NOMO-1 treated with DMSO at 0.1 percent for 48 hours (cell line): ENCODE results near the gene PHF20.
"Not testable (repeated sequence)": the region's sequence is repeated elsewhere in the genome, so short reads cannot be mapped to it uniquely, and the experiment has no call there.

Source experiments
- DNase-seq: peaks from one replicate; lab custom pipeline; 2025; ENCODE audit not compliant: unreplicated experiment; lab: John Stamatoyannopoulos, UW

PHF20 gene

DNA sequence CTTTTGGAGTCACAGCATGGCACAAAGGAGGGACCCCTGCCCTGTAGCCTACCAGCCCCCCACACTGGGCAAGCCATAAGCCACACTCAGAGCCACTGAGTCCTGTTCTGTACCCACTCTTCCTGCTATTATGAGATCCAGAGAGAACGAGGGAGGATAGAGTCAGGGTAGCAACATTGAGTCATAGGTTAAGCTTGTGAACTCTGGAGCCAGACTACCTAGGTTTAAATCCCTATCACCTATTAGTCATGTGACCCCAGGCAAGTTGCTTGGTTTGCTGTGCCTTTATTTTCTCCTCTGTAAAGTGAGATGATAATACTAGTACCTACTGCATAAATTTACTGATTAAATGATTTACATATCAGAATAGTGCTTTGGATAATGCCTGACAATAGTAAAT is 197.1 kb downstream of the PHF20 start:
- no peak for DNase-seq

DNA sequence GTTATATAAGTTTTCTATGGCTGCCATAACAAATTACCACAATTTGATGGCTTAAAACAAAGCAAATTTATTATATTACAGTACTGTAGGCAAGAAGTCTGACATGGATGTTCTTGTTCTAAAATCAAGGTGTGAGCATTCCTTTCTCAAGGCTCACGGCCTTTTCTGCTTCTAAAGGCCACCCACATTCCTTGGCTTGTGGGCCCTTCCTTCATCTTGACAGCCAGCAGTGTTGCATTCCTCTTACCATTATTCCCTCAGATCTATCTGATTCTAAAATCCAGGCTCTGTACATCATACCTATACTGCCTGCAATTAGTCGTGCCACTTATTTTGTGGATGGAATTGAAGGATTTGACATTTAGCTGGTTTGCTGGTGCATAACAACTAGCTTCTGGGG is 200.2 kb downstream of the PHF20 start:
- DNase-seq = no peak

GRCh38 chr20:35972462-35972861 is 200.6 kb downstream of the PHF20 start:
- DNase-seq = no peak

GRCh38 chr20:35974256-35974655 is 202.4 kb downstream of the PHF20 start:
- no peak for DNase-seq

DNA sequence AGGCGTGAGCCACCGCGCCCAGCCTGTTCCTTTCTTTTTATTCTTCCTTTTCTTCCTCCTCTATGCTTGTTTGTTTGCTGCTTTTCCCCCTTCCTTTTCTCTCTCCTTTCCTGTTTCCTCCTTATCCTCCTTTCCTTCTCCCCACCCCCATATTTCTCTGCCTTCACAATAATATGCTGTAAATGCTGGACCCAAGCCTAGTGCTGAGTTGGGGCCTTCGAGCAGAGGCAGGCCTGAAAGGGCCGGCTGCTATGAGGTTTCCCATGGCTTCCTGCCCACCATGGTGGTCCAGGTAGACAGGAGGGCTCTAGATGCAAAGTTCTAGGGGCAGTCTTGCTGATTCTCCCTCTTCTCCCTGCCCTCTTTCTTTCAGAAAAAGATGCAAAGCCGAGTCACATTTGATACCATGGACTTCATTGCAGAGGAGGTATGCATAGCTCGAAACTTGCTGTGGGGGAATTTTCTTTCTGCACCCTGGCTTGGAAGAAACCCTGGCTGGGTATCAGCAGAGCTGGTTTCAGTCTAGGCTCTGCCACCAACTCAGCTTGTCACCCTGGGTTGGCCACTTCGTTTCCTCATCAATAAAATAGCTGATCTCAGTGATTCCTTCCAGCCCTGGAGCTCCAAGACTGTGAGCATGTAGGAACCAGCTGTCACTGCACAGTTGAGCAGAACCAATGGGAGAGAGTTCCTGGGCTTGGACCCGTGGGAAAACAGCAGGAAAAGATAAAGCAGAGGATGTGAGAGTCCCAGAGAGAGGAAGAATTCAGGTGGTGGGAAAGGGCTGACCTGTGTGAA is 204.0 kb downstream of the PHF20 start:
- DNase-seq = no peak

DNA sequence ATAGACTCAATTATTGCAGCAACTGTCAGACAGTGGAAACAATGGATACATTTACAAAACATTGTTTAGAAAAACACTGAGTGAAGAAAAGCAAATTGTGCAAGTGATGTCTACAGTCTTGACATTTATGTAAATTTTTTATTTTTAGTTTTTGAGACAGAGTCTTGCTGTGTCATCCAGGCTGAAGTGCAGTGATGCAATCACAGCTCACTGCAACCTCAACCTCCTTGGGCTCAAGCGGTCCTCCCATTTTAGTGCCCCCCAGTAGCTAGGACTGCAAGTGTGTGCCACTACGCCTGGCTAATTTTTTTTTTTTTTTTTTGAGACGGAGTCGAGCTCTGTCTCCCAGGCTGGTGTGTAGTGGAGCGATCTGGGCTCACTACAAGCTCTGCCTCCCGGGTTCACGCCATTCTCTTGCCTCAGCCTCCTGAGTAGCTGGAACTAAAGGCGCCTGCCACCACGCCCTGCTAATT is 206.3 kb downstream of the PHF20 start:
- DNase-seq = peak; percentile 82

DNA sequence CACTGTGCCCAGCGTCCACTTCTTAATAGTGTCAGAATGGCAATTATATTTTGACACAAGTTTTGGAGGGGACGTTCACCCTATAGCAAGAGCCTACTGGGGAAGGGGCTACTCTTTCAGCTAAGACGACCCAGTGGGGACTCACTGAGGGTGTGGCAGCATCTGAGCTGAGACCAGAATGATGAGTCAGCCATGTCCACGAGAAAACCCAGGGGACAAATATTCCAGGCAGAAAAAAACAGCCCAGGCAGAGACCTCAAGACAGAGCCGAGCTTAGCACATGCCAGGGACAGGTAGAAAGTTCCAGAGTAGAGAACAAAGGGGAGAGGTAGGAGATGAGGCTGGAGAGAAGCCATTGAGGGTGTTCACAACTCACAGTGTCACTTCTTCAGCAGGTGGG is 207.7 kb downstream of the PHF20 start:
- no peak for DNase-seq

- DNase-seq = peak; percentile 11
Measured at GRCh38 chr20:35981969-35982368, 210.2 kb downstream of the PHF20 start.

GRCh38 chr20:35984382-35984781 is 212.6 kb downstream of the PHF20 start:
- DNase-seq = no peak

- no peak for DNase-seq
Measured at GRCh38 chr20:35985806-35986205, 214.0 kb downstream of the PHF20 start.

DNA sequence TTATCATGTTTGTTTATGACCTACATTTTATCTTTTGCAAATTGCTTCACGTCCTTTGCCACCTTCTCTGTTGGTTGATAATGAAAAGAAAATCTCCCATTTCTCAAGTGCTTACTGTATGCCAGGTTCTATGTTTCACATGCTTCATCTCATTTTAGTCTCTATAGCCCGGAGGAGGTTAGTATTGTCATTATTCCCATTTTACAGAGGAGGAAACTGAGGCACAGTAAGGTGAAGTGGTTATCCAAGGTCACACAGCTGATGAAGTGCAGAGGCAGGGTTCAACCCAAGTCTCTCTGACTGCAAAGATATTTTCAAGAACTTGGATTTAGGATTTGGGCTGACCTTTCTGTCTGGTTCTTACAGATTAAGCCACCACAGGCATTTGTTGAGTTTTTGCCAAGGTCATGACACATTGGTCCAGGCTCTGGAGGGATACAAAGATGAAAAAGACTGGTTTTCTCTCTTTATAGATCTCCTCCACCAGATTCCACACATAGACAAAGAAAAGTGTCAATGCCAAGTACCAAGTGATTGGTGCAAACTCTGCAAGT is 217.2 kb downstream of the PHF20 start:
- no peak for DNase-seq

DNA sequence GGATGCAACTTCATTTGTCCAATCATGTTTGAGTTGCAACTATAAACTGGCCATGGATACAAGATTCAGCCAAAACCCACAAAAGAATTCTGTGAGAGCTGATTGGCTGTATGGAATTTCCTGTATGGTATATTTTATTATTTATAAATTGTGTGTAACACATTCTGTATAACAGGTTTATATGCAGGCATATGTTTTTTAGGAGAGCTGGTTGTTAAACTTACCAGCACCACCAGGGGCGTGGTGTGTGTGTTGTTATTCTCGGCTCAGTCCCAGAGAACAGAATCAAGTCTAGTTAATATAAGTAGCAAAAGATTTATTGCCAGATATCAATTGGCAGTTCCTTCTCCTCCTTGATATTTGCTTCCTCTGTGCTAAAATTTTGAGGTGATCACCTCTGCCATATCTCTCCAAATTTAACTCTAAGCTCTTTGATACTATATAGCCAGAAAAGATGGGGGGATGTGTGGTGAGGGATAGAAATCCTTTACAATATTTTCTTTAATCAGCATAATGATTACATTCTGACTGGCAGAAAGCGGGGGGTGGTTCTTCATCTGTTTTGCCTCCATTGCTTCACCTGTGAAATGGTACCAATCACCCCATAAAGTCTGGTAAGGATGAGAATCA is 219.4 kb downstream of the PHF20 start:
- DNase-seq = peak; percentile 18

DNA sequence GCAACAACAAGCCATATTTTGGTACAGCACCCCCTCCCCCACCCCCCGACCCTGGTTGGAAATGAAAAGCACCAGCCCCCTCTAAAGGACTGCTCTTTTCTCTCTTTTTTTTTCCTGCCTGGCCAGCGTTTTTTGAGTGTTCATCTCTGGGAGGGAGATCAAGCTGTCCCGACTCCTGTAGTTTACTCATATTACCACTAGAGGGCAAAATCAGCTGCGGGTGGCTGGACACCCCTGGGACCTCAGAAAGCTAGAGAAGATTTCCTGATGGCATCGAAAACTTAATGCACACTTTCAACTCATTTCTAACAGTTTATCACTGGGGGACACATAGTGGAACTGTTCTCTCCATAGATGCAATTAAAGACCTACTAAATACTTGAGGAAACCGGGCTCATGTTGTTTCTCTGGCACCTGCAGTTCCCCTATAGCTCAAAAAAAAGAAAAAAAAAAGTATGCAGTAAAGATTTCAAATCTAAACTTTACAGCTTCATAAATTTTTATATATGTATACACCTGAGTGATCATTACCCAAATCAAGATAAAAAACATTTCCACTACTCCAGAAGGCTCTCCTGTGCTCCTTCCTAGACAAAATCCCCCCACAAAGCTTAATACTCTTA is 221.0 kb downstream of the PHF20 start:
- peak; percentile 60 for DNase-seq

DNA sequence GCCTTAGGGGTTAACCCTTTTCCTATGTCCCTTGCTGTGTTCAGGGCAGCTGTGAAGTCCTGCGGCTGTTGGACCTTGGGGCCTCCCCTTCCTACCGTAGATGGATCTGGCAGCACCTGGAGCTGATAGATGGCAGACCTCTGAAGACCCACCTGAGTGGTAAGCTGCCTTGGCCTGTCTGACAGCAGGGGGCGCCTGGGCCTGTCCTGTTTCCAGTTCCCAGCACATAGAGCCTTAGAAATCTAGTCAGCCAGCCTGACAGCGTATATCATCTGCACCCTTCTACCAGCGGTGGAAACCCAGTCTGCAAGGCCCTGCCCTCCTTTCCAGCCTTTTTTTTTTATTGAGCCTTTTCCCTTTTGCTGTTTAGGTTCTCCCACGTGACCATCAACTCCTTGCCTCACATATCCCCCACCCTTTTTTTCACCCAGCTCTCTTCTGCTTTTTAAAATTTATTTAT is 223.2 kb downstream of the PHF20 start:
- DNase-seq = peak; percentile 68

- DNase-seq = not testable (repeated sequence)
Measured at GRCh38 chr20:35996492-35996891, 224.7 kb downstream of the PHF20 start.
